GM12873 (cell line): Measurements from ENCODE around the gene TUBGCP2.

Experiments used
- CTCF ChIP-seq: IDR thresholded peaks from 2 replicates; pipeline ENCODE4 v1.5.1; 2012; ENCODE audit warnings: low read depth, mild to moderate bottlenecking, moderate library complexity, low read length, control low read depth; ENCODE audit not compliant: insufficient read depth; ENCODE audit errors: missing control alignments

The TUBGCP2 gene

DNA sequence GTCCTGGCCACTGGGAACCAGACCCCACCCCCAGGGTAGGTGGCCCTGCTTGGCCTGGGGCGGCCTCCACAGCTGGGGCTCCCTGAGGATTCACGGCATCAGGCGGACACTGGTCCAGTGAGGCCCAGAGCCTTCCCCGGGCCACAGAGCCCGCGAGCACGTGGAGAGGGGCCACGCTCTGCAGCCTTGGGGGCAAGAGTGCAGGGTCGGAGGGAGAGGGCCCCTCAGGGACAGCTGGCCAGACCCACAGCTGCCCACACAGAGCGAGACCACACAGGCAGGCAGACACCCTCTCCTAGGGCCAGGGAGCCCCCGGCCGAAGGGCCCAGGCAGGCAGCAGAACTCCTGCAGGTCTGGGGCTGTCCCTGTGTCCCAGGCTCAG, 60.3 kb downstream of the TUBGCP2 start:
- no peak for TF ChIP-seq CTCF

GRCh38 chr10:133247681-133248333, 60.9 kb downstream of the TUBGCP2 start:
- no peak for TF ChIP-seq CTCF

- TF ChIP-seq CTCF = no peak
These were observed 62.4 kb downstream of the TUBGCP2 start for GRCh38 chr10:133246236-133246626.

GRCh38 chr10:133245439-133246235, 63.0 kb downstream of the TUBGCP2 start:
- TF ChIP-seq CTCF = no peak

DNA sequence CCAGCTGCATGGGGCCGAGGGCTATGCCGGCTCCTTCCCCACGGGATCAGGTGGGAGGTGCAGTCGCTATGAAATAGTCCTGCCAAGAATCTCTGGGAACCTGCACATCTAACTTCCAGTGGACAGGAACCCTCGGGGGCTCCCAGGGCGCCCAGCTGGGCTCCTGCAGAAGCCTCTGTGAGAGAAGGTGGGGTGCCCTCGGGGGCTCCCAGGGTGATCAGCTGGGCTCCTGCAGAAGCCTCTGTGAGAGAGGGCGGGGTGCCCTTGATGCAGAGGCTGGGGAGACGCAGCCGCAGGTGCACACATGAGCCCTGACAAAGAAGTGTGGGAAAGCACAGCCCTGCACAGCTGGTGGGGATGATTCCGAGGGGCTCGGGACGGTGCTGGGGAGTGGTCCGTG, 65.1 kb downstream of the TUBGCP2 start:
- no peak for TF ChIP-seq CTCF

- TF ChIP-seq CTCF = no peak
These were observed 65.9 kb downstream of the TUBGCP2 start for GRCh38 chr10:133242611-133243356.
